ENCODE measurements around the gene ESR2. TPM values are rescaled to one million over a fixed set of nuclear protein-coding genes. Genes with fewer than 3 reads are reported as not detected.

Gene ESR2
- total RNA-seq, 1 donor = under 0.01 TPM

- H3K4me3 ChIP-seq (ENCODE audit: low read depth, low read length) = no peak overlapping the region
- no peak for DNase-seq (ENCODE audit: low read depth)
- TF ChIP-seq CTCF (IDR thresholded peaks at IDR 0.05; ENCODE audit: insufficient read depth, low read length) = no peak
These were observed 119.0 kb downstream of the ESR2 start for GRCh38 chr14:64174922-64175782.

GRCh38 chr14:64170181-64170580 is 124.0 kb downstream of the ESR2 start:
- no peak for DNase-seq (ENCODE audit: low read depth)
- no peak for TF ChIP-seq CTCF (IDR thresholded peaks at IDR 0.05; ENCODE audit: insufficient read depth, low read length)
- no peak overlapping the region for H3K4me3 ChIP-seq (ENCODE audit: low read depth, low read length)

- TF ChIP-seq CTCF (IDR thresholded peaks at IDR 0.05; ENCODE audit: insufficient read depth, low read length) = no peak
- no peak for DNase-seq (ENCODE audit: low read depth)
- H3K4me3 ChIP-seq (ENCODE audit: low read depth, low read length) = no peak overlapping the region
These were observed 134.6 kb downstream of the ESR2 start for GRCh38 chr14:64159588-64159987.

- H3K4me3 ChIP-seq (ENCODE audit: low read depth, low read length) = no peak overlapping the region
- no peak for TF ChIP-seq CTCF (IDR thresholded peaks at IDR 0.05; ENCODE audit: insufficient read depth, low read length)
- DNase-seq (ENCODE audit: low read depth) = no peak
These were observed 135.6 kb downstream of the ESR2 start for GRCh38 chr14:64158608-64159007.

GRCh38 chr14:64149921-64150320 is 144.2 kb downstream of the ESR2 start:
- TF ChIP-seq CTCF (IDR thresholded peaks at IDR 0.05; ENCODE audit: insufficient read depth, low read length) = no peak
- no peak overlapping the region for H3K4me3 ChIP-seq (ENCODE audit: low read depth, low read length)
- DNase-seq (ENCODE audit: low read depth) = no peak

- H3K4me3 ChIP-seq (ENCODE audit: low read depth, low read length) = no peak overlapping the region
- DNase-seq (ENCODE audit: low read depth) = no peak
- TF ChIP-seq CTCF (IDR thresholded peaks at IDR 0.05; ENCODE audit: insufficient read depth, low read length) = no peak
These were observed 146.9 kb downstream of the ESR2 start for GRCh38 chr14:64147126-64147790.

Measured in fibroblast of the aortic adventitia (primary cell).